ENCODE results near the gene PLEKHA5.

PLEKHA5 gene

DNA sequence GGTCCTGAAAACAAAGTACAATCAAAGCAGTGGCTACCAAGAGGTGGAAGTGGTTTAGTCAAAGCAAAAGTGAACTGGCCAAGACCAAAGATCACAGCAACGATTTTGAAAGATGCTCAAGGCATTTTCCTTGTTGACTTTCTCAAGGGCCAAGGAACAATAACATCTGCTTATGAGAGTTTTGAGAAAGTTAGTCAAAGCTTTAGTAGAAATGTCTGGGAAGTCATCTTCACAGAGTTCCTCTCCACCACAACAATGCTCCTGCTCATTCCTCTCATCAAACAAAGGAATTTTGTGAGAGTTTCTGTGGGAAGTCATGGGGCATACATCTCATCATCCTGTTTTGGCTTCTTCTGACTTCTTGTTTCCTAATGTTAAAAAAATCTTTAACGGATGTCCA, 80.1 kb downstream of the PLEKHA5 start:
- Histone ChIP-seq H3K4me3 (no peak overlapping the region), H3K27ac (no peak overlapping the region)
- DNase-seq (ENCODE audit: low spot score), result no peak
- TF ChIP-seq, protein P1, sequence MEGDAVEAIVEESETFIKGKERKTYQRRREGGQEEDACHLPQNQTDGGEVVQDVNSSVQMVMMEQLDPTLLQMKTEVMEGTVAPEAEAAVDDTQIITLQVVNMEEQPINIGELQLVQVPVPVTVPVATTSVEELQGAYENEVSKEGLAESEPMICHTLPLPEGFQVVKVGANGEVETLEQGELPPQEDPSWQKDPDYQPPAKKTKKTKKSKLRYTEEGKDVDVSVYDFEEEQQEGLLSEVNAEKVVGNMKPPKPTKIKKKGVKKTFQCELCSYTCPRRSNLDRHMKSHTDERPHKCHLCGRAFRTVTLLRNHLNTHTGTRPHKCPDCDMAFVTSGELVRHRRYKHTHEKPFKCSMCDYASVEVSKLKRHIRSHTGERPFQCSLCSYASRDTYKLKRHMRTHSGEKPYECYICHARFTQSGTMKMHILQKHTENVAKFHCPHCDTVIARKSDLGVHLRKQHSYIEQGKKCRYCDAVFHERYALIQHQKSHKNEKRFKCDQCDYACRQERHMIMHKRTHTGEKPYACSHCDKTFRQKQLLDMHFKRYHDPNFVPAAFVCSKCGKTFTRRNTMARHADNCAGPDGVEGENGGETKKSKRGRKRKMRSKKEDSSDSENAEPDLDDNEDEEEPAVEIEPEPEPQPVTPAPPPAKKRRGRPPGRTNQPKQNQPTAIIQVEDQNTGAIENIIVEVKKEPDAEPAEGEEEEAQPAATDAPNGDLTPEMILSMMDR (IDR thresholded peaks at IDR 0.05), result no peak

DNA sequence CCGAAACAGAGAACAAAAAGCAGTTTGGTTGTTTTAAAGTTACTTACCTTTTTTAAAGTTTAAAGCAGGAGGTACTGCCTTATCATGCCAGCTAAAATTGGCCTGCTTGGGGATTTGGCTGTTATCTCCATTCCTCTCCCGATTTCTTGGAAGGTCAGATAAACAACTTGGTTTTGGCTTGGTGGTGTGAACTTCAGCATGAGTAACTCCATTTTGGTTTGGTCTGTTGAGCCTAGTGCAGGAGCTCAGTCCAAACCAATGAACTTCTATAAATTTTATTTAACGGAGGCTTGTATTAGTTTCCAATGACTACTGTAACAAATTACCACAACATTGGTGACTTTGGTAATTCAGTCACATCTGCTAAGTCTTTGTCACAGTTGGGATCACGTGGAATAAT, 82.3 kb downstream of the PLEKHA5 start:
- DNase-seq (ENCODE audit: low spot score), result no peak
- Histone ChIP-seq H3K27ac (no peak overlapping the region), H3K4me3 (no peak overlapping the region)
- TF ChIP-seq, protein P1 (IDR thresholded peaks at IDR 0.05), result no peak

DNA sequence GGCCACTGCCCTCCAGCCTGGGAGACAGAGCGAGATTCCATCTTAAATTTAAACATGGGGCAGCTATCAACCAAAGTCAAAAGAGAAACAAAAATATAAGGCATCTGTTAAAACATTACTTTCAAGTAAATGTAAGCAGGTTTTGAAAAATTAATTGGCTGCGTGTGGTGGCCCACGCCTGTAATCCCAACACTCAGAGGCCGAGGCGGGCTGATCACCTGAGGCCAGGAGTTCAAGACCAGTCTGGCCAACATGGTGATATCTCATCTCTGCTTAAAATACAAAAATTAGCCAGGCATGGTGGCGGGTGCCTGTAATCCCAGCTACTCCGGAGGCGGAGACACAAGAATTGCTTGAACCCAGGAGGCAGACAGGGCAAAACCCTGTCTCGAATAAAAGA, 82.7 kb downstream of the PLEKHA5 start:
- Histone ChIP-seq H3K4me3 (no peak overlapping the region), H3K27ac (no peak overlapping the region)
- TF ChIP-seq, protein P1 (IDR thresholded peaks at IDR 0.05), result no peak
- no peak for DNase-seq (ENCODE audit: low spot score)

DNA sequence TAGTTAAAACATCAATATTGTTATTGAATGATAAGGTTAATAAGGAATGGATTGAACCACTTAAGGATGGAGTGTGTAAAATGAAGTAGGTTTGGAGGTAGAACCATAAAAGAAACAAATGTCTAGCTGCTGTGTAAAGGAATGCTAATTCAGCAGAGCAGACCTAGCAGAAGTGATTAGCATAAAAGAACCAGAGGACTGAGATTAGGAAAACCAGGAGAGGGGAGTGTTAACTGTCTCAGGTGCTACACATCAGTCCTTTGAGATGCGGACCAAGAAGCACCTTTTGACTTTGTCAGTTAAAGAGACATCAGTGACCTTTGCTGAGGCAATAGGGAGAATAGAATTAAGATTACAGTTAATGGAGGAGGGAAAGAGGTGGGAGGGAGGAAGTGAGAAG, 84.5 kb downstream of the PLEKHA5 start:
- Histone ChIP-seq H3K27ac (no peak overlapping the region), H3K4me3 (no peak overlapping the region)
- TF ChIP-seq, protein P1 (IDR thresholded peaks at IDR 0.05), result no peak
- DNase-seq (ENCODE audit: low spot score), result no peak

DNA sequence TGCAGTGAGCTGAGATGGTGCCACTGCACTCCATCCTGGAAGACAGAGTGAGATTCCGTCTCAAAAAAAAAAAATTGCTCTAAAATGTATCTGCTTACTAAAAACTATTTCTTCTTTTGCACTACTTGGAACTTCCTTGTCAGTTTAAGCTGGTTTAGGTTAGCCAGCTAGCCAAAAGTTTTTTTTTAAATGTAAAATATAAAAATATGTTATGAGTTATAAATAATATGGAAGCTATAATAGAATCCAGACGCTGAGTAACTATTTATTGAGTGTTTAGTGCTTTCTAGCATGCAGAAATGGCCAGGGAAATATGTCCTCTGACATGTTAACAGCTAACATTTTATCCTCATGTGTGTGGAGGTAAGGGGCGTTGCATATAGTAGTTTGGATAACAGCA, 85.6 kb downstream of the PLEKHA5 start:
- TF ChIP-seq, protein P1 (IDR thresholded peaks at IDR 0.05), result no peak
- H3K4me3 ChIP-seq, result no peak overlapping the region
- DNase-seq (ENCODE audit: low spot score), result no peak
- H3K27ac ChIP-seq, result no peak overlapping the region

DNA sequence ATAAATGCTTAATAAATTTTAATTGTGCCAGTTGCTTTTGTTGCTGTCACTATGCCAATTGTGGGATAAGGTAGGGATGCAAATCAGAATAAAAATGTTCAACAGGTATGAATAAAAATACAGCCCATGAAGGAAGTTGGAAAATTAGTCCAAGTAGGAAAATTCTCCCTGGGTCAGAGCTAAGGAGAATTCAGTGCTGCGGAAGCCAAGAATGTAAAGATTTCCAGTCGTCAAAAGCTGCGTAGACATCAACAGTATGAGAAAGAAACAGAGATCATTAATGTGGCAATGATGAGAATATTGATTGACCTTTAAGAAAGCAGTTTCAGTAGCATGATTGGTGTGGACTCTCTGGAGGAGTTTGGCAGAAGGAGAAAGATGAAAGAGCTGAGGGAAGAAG, 87.9 kb downstream of the PLEKHA5 start:
- H3K27ac ChIP-seq, result no peak overlapping the region
- DNase-seq (ENCODE audit: low spot score), result no peak
- TF ChIP-seq, protein P1 (IDR thresholded peaks at IDR 0.05), result no peak

DNA sequence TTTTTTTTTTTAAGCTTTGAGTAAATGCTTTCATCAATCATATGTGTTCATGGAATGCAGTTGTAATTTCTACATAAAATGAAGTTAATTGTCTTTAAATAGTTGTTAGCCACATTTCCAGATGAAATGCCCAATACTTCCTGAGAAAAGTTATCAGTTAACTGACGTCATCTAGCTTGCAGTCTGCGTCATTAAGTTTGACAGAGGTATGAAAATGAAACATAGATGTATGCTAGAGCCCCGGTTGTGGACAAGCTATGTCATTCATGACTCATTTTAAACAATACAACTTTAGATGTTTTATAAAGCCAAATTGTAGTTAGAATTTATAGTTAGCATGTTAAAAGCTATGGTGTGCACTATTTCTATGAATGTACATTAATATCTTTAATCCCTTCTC, 90.7 kb downstream of the PLEKHA5 start:
- H3K4me3 ChIP-seq, result no peak overlapping the region
- DNase-seq (ENCODE audit: low spot score), result no peak
- TF ChIP-seq, protein P1 (IDR thresholded peaks at IDR 0.05), result no peak
- no peak overlapping the region for H3K27ac ChIP-seq

More for the DNA sequence above, 87.9 kb downstream of the PLEKHA5 start:
- no peak overlapping the region for H3K4me3 ChIP-seq

All from coronary artery (tissue), 2 donors.